HG02943 (cell line): ENCODE measurements around the gene GATAD1.
"Not testable (repeated sequence)": the region's sequence is repeated elsewhere in the genome, so short reads cannot be mapped to it uniquely, and the experiment has no call there.

Experiments used
- ATAC-seq: cut with Tn5 transposase; IDR thresholded peaks from one replicate; pipeline ENCODE4 v1.9.1; 2021; ENCODE audit warnings: mild to moderate bottlenecking, low read depth, moderate library complexity; ENCODE audit not compliant: unreplicated experiment

The GATAD1 gene

DNA sequence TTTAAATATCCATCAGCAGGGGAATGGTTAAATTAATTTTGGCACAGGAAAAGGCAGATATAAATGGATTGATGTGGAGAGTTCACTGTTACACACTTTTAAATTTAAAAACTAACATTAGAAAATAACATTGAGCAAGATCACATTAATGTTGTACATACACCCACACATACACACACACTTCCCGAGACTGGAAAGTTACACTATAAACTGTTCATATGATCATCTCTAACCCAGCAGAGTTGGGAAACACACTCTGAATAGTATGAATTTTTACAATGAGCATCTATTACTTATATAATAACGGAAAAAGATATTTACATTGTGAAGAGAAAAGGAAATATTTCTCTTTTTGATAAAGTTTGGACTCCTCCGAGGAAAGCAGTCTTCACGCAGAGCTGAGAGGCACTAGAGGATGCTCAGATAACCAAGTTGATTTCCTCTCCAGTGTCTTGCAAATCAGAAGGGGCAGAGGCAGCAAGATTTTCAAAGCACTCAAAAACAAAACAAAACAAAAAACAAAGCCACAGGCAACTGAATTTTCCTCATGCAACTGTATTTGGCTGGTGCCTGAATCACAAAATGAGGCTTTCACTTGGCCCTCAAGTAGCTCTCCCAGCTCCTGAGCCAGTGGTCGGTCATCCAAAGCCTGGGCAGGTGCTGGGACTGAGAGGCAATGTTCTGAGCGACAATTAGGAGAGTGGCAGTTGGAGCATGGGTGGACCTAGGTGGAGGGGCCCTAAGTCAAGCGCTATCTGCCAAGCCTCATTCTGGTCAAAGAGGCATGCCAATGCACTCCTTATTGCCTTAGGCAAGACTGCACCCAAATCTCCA lies 10.5 kb upstream of the GATAD1 start:
- no peak for ATAC-seq

DNA sequence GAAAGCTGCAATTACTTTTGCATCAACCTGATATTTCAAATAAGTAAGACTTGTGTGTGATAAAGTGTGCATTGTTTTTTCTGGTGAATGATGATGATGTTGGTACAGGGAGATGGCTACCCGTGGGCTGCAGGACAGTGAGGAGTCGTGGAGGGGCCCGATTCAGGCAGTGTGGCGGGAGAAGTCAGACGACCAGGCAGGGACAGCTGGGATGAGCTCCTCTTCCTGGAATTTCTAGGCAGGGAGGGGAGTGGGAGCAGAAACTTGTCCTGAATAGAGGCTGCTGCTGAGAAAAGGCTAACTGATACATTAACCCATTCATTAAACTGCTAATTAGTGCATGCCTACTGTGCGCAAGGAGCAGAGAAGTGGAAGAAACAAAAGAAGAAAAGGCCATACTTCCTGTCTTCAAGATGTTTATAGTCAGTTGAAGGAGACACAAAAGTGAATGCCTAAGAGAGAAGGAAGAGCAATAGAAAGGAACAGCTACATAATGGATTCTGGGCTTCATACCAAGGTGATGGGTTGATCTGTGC lies 9.3 kb upstream of the GATAD1 start:
- no peak for ATAC-seq

DNA sequence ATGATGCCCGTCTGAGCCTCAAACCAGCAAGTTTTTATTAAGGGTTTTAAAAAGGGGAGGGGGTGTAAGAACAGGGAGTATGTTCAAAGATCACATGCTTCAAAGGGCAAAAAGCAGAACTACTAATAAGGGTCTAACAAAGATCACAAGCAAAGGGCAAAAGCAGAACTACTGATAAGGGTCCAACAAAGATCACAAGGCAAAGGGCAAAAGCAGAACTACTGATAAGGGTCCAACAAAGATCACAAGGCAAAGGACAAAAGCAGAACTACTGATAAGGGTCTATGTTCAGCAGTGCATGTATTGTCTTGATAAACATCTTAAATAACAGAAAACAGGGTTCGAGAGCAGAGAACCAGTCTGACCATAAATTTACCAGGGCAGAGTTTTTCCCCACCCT lies 4.6 kb upstream of the GATAD1 start:
- ATAC-seq, result not testable (repeated sequence)

DNA sequence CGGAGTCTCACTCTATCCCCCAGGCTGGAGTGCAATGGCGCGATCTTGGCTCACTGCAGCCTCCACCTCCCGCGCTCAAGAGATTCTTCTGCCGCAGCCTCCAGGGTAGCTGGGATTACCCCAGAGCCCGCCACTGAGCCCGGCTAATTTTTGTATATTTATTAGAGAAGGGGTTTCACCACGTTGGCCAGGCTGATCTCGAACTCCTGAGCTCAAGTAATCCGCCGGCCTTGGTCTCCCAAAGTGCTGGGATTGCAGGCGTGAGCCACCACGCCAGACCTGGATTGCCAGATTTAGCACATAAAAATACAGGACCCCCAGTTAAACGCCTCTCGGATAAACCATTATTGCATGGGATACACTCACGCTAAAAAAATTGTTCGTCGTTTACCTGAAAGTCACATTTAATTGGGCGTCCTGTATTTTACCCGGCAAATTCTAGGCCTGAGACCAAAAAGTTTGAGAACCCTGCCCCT lies 375 bp upstream of the GATAD1 start:
- ATAC-seq, result no peak

DNA sequence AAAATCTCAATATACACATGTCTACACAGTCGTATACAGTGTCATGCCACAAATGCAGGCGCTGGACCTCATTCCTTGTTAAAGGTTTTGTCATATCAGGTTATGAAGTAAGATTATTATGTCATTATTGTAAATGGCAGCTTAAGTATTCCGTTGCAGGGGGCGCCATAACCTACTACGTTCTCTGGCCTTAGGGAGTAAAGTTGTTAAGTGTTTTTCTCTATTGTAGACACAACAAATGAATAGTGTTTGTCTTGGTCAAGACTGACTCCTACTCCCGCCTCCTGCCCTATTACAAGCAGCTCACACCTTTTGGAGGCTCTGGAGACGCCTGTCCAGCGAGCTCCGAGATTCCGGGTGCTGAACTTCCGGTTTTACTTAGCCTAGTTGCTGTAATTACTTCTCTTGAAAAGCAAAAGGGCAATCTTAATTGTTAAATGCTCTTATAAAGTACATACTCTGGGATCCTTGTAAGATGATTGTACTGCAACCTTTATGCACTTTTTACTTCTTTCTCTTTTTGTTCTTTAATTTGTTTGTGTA lies 994 bp downstream of the GATAD1 start:
- peak; percentile 42 for ATAC-seq

DNA sequence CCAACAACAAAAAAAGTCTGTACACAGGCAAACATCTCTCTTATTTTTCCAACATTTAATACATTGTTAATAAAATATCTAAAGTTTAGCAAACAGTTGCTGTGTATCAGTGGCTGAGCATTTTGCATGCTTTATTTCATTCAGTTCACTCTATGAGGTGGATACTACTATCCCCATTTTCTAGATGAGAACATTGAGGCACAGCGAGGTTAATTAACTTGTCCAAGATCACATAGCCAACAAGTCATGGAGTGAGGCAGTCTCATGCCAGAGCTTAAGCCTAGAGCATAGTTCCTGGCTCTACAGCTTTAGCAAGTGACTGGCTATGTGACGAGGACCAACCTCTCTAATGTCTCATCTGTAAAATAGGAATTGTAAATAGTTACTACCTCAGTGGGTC lies 4.4 kb downstream of the GATAD1 start:
- ATAC-seq, result no peak

DNA sequence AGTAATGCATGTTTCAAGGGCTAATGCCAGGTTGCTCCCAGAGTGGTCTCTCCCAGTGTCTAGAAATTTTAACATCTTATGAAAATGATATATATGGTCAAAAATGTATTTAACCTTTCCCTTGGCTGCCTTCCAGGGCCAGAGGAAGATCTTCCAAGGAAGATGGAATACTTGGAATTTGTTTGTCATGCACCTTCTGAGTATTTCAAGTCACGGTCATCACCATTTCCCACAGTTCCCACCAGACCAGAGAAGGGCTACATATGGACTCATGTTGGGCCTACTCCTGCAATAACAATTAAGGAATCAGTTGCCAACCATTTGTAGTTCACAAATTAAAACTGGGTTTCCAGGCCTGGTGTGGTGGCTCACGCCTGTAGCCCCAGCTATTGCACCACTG lies 9.0 kb downstream of the GATAD1 start:
- ATAC-seq, result no peak

DNA sequence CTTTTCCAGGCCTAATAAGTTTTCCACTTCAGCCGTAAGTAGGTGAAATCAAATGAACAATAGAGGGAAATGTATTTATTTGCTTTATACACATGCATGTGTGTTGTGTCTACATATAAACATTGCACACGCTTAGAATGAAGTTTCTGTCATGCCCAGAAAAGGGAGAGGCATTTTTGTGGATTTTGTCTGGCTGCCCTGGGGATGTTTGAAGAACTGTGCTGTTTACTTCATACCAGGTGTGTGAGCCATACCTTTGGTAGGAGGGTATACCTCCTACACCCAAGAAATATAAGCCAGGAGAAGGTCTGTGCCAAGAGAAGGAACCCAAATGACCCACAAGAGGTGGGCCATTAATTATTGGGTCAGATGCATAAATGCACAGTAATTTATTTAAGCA lies 12.8 kb downstream of the GATAD1 start:
- ATAC-seq, result no peak

DNA sequence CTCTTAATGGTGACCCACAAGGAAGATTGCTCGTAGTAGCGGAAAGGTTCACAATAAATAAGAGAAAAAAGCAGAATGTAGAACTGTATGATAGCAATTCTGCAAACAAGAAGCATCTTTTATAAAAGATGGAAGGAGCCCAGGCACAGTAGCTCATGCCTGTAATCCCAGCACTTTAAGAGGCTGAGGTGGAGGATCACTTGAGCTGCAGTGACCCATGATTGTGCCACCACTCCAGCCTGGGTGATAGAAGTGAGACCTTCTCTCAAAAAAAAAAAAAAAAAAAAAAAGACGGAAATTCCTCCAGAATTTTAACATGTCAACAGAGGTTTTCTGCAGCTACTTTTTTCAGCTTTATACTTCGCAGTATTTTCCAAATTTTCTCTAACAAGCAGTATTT lies 13.2 kb downstream of the GATAD1 start:
- no peak for ATAC-seq

DNA sequence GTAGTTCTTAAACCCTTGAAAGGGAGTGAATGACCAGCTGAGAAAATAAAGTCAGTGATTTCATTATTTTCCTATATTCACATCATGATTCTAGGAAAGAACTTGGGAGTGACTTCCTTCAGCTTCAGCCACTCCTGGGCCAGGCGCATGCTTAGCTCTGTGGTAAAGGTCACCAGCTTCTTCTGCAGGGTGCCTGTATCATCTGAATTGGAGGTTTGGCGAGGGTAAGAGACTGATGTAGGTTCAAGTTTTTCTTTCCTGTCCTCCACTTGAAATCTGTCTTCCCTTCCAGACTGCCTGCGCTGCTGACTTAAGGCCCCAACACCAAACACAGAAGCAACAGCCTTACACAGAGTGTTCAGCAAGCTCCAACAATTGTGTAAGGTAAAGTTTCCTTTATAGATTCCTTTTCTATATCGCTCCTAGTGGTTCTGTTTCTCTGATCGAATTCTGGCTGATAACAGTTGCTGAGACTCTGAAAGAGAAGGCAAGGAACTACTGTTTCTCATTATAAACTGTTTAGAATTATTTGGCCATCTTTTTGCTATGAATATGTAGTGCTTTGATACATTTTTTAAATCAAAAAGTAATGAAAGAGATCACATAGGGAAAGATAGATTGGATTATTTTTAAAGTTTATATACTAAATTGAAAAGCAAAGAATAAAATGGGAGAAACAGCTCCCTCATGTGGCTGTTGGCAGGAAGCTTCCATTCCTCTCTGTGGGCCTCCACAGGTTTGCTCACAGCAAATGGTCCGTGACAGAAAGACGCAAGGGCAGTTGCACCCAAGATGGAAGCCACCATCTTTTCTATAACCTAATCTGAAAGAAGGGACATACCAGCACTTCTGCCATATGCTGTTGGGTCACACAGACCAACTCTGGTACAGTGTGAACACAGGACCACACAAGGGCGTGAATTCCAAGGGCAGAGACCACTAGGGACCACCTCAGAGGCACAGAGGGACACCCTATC lies 14.0 kb downstream of the GATAD1 start:
- no peak for ATAC-seq

DNA sequence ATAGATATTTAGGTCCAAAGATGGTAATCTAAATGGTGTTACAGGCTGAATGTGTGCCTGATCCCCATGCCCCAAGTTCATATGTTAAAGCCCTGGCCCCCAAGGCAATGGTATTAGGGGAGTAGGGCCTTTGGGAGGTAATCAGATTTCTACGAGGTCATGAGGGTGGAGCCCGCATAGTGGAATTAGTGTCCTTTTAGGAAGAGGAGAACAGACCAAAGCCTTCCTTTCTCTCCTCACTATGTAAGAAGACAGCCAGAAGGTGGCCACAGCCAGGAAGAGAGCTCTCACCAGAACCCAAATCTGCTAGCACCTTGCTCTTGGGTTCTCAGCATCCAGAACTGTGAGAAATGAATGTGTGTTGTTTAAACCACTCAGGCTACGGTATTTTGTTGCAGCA lies 15.3 kb downstream of the GATAD1 start:
- ATAC-seq, result no peak

DNA sequence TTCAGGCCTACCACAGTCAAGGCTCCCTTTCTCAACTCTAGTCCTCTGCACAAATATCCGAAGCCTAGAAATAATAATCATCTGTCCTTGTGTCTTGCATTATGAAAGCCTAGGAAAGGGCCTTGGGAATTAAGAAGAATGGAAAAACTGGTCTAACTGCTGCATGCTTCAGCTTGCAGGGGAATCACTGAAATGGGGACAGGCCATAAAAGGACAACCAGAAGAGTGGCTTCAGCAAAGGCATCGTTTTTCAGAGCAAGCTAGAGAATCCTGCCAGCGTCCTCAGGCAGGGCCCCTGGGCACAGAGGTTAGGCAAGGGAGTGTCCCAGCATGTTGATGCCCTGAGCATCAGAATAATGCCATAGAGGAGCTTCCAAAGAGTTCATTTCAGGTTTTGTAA lies 17.2 kb downstream of the GATAD1 start:
- ATAC-seq, result no peak

DNA sequence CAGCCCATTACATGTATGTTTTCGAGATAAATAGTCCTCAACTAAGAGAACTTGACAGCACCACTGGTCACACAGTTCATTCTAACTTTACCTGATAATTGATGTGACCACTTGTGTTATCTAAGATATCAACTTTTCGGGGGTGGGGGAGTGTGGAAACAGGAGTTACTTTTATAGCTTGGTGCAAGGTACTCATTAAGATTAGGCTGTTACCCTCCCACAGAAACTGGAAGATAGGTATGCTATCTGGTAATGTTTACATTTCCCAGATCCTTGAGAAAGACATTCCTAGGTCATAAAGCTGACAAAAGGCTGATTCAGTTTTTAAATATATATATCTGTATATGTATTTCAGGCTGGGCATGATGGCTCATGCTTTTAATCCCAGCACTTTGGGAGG lies 19.4 kb downstream of the GATAD1 start:
- no peak for ATAC-seq

DNA sequence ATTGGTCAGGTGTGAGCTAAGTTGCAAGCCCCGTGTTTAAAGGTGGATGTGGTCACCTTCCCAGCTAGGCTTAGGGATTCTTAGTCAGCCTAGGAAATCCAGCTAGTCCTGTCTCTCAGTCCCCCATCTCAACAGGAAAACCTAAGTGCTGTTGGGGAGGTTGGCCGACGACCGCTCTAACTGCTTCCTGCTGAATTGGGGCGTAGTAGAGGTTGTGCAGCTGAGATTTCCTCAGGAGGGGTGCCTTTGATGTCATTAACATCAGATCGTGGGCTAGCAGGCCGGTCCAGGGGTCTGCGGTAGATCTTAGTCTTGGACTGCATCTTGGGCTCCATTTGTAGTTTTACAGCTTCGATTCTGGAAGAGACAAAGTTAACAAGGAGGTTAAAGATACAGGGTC lies 21.3 kb downstream of the GATAD1 start:
- ATAC-seq, result not testable (repeated sequence)

DNA sequence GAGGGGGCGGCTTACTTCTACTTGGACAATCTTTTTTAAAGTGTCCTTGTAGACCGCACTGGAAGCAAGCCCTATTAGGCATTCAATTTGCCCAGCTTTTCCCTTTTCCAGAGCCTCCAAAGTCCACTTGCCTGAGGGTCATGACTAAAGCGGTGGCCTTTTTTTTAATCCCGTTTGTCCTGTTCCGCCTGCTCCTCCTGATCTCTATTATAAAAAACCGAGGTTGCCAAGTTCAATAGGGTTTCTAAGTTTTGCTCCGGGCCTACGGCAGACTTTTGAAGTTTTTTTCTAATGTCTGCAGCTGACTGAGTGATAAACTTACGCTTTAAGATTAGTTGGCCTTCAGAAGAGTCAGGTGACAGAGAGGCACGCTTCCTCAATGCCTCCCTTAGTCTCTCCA lies 26.7 kb downstream of the GATAD1 start:
- ATAC-seq, result not testable (repeated sequence)

DNA sequence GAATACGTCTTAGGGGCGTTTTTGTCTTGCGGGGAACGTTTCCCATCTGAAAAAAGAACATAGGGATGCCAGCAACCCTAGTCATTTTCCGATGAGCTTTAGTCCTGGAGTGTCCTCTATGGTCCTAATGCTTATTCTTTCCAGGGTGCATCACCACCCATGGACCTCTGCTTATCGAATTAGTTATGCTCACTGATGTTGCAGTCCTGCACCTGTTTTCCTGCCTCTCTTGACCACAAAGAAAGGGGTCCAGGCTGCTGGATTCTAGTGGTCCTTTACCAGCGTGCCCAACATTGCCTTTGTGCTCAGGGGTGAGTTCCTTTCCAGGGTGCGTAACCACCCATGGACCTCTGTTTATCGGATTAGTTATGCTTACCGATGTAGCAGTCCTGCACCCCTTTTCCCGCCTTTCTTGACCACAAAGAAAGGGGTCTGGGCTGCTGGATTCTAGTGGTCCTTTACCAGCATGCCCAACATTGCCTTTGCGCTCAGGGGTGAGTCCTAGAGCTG lies 28.0 kb downstream of the GATAD1 start:
- ATAC-seq, result not testable (repeated sequence)

DNA sequence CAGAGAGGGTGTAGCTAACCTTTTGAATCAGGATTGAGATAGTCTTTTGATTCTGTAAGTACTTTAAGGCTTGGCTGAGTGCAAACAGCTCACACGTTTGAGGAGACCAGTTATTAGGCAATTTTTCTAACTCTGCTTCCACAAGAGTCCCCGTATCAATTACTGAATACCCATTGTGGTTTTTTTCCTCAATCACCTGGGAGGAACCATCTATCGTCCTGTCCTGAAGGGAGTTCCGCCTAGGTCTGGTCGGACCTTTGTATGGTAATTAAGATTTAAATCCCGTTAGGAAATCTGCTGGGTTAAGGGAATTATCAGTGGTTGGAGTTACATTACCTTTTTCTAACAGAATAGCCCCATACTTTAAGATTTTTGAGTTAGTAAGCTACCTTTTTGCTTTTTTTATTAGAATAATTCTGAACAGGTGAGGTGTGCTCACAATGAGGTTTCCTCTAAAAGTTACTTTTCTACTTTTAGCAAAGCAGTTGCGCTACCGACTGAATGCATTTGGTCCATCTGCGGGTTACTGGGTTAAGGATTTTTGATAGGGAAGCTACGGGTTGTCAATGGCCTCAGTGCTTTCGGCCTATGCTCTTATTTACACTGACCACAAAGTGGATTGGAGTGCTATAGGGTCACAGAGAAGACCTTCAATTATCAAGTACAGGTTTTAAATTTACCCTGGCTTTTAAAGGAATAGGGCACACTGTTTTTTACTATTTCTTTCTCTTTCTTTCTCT lies 28.7 kb downstream of the GATAD1 start:
- ATAC-seq, result not testable (repeated sequence)

DNA sequence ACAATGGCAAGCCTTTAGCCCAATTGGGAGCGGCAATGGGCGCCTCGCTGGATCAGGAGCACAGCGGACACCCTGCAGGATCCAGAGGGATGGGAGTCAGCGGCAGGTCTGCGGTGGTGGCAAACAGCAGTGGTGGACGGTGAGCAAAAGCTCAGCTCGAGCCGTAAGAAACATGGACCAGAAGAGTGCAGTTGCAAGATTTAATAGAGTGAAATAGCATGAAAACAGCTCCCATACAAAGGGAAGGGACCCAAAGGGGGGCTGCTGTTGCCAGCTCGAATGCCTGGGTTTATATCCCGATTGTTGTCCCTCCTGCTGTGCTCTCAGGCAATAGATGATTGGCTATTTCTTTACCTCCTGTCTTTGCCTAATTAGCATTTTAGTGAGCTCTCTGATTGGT lies 30.4 kb downstream of the GATAD1 start, which contains the start of gene ERVW-1:
ERVW-1 (minus strand) TSS at position 266 of the 400 bp plus-strand sequence. CDS start 7,565 bp downstream, outside the sequence.
- not testable (repeated sequence) for ATAC-seq

DNA sequence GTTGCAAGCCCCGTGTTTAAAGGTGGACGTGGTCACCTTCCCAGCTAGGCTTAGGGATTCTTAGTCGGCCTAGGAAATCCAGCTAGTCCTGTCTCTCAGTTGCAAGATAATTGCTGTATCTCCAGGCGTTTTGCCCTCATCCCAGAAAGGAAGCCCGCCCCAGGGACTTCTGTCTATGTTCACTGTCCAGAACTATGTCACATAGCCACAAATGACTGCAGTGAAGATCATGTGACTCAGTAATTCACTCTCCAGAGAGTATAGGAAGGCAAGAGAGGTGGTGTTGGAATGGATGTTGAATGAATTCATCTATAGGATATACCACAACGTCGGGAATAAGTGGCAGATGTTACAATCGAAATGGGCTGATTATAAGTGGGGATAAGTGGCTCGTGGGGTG lies 30.8 kb downstream of the GATAD1 start:
- ATAC-seq, result no peak

DNA sequence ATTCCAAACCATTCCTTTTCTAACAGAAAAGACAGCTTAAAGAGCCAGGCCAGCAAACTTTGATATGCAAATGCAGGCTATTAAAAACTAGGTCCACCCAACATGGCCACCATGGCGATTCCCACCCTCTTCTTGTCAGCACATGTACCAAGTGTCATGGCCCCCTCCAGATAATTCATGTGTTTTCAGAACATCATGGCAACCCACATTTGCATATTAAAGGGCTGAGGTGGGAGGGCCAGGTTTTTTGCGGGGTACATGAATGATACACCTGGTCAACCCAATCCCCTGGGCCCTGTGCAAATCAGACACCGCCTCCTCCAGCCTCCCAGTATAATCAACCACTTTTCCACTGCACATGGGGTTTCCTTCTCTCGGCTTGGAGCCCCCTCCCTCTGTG lies 31.4 kb downstream of the GATAD1 start:
- no peak for ATAC-seq
